Colon (tissue), 2 donors: ENCODE data around the gene SATB2.

Experiments used
- FAIRE-seq: peaks from 2 replicates; lab custom pipeline; 2012; peaks lifted over from hg19 to GRCh38; lab: Jason Lieb, UNC
- donor health status: control.
- donor health status: control.

SATB2 gene

DNA sequence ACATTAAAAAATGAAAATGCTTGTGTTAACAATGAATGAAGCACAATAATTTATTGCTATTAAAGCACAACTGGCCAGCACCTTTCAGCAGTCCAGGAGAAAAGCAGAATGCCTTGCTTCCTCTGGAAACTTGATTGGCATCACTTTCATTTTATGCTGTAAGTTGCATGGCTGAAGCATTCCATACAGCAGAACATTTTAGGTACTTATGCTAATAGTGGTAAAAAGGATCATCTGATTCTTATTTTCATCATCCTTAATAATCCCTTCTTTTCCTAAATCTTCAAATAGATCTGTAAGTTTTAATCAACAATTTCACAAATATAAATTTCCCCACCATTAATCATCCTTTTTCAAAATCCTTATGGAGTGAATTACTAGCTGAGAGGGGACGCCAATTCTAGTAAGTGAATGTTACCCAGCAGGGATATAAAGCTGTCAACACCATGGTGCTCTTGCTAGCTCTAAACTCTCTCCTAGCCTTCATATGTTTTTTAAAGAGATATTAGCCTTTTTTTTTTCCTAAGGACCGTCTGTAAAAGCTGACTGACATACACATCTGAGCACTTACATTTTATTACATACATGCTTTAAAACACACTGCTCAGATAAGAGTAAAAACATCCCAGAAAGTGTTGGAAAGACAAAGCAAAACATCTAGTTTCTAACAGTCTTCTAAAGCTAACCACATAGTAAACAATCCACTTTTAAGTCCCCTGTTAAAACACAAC lies 5.3 kb downstream of the SATB2 start:
- no peak for FAIRE-seq

- no peak for FAIRE-seq
These were observed 7.8 kb downstream of the SATB2 start for GRCh38 chr2:199449956-199450355.

GRCh38 chr2:199449455-199449854 lies 8.3 kb downstream of the SATB2 start:
- FAIRE-seq = no peak

DNA sequence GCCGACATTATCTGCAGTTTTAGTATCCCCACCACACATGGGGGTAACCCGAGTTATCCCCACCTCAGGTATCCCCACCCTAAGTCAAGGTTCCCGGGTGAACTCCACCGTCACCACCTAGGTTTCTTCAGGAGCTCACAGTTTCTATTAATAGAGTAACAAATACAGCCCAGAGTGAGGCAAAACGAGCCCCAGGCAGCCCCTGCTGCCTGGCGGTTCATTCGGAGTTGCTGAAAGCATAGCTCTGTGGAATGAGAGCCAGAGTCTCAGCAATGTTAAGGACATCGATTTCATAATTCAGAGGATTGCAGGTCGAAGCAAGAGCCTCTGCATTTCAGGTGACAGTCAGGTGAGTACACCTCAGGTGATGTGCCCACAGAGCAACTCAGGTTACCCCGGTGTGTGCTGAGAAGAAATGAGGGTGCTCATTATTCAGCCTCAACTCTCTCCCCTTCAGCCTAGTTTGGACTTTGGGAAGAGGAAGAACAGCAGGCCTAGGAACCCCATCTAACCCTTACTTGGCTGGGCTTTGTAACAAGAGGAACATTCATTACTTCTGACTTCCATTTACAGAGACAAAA lies 10.7 kb downstream of the SATB2 start:
- FAIRE-seq = no peak

- no peak for FAIRE-seq
These were observed 13.0 kb downstream of the SATB2 start for GRCh38 chr2:199444749-199445148.

DNA sequence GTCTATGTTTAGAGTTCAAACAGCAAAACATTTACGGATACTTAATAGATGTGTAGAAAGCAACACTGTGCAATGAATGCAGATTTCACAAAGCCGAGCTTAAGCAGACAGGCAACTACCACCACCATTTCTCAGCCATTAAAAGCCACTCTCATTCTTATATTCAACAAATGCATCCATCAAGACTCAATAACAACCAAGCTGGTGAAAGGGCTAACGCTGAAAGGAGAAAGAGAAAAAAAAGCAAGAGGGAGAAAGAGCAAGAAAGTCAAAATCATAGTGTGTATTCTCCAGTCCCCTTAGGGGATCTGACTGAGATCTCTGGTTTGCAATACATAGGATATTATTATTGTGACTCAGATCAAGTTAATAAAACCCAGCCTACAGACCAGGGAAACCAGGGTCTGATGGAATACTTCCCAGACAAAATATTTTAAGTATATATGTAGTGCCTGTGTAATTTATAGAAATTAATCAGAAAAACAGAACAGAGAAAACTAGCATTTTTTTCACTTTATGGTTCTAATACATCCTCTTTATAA lies 14.1 kb downstream of the SATB2 start:
- FAIRE-seq = no peak

DNA sequence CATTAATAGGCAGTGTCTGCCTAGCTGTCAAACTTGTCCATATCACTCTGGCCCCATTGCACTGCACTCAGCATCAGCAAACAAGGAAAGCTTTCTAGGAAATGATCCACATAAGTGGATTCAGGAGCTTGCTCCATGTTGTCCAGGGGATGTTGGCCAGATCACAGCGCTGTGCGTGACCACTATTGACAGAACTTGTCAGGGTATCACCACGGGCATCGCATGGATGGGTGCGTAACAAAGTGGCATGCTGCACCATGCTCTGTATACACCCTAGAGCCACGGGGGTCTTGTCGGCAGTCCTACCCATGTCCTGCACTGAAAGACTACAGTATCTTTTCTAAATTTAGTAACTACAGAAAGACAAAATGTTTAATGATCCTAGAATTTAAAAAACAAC lies 15.6 kb downstream of the SATB2 start:
- no peak for FAIRE-seq

- no peak for FAIRE-seq
These were observed 16.0 kb downstream of the SATB2 start for GRCh38 chr2:199441759-199442158.

DNA sequence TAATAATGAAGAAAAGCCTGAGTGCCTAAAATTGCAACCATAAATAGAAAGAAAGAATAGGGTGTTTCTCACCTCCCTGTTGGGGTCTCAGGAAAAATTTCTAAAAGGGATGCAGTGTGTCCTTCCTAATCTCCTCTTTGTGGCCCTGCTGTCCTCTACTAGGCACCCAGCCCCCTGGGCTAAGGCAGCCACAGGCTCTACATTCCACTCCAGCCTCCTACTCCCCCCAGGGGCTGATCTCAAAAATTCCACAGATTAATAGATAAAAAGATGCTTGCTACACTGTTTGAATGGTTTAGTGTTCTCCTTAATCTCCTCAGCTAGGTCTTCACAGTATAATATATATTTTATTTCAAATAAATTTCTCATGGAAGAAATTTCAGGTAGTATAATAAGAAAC lies 17.6 kb downstream of the SATB2 start:
- no peak for FAIRE-seq

- no peak for FAIRE-seq
These were observed 18.2 kb downstream of the SATB2 start for GRCh38 chr2:199439542-199439941.

DNA sequence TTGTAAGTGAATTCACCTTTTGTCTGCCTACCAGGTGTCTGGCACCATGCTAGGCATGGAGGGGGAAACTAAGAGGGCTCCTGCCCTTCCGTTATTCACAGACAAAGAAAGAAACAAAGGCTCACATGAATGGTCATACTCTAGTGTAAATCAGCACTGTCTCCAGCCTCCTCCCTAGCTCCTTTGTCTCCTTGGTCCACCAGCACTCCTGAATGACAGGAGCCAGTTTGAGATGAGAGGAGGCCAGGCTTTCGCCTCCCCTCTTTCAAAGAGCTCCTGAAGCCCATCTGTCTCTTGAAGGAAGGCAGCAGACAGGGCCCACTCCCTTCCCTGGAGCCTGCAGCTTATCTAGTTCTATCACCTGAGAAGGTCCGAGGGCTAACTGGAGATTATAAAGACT lies 18.7 kb downstream of the SATB2 start:
- no peak for FAIRE-seq

- FAIRE-seq = no peak
These were observed 23.2 kb downstream of the SATB2 start for GRCh38 chr2:199434555-199434954.

DNA sequence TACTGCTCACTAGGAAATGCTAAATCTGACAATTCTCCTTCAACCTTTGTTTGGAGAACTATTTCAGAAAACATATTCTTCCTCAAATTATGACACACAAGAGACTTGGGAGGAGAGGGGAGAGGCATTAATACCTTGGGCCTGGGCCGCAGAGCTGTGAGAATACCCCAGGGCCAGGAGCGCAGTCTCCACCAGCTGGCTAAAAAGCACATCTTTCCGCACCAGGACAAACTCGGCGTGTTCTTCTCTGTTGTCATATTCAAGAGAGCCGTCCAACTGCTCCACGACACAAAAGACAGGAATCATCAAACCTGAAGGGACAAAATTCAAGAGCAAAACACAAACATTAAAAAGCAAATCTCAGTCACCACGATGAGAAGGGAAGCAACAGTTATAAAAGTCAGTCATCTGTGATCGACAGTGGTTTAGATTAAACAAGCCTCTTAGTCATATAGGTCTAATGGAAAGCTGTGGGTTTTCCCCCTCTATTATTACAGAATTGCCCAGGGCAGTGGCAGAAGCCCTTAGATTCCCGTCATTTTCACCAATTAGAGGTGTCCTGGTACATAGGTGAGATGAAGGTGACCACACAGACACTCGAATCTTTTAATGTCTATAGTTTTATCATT lies 24.4 kb downstream of the SATB2 start:
- no peak for FAIRE-seq

GRCh38 chr2:199431746-199432213 lies 26.0 kb downstream of the SATB2 start:
- no peak for FAIRE-seq

DNA sequence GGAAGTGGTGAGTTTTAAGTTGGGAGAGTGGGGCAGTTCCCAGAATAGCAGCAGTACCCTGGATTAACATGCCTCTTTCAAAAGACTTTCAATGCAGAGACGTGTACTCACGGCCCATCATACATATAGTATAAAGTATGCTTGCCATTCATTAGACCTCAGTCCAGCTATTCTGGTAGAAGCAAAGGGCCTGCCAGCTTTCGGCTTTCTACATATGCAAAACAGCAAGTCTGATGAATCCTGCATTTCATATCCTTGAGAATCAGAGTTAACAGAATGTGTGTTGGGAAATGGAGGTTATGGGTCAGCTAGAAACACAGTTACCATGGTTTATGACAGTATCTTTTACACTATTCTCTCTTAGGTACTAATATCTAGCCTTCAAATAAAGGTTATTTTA lies 27.5 kb downstream of the SATB2 start:
- FAIRE-seq = no peak

- FAIRE-seq = no peak
These were observed 29.4 kb downstream of the SATB2 start for GRCh38 chr2:199428291-199428690.

DNA sequence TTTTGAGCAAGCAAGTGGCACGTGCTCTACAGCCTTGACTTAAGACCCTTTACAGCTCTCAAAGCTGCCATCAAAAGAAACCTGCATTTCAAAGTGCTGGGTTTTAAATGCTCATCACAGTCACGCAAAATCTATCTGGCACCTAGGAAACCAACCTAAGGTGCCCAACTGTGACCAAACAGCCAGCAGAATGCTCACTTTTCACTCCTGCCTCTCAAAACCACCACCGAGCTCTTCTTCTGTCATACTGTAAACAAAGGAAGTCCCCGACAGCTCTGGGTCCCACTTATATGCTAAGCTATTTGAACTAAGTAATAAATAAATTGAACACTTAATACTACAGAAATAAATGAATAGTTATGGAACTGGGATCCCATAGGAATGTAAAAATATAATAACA lies 33.6 kb downstream of the SATB2 start:
- no peak for FAIRE-seq

GRCh38 chr2:199419428-199419827 lies 38.3 kb downstream of the SATB2 start:
- FAIRE-seq = no peak

GRCh38 chr2:199414465-199414864 lies 43.3 kb downstream of the SATB2 start:
- FAIRE-seq = no peak

DNA sequence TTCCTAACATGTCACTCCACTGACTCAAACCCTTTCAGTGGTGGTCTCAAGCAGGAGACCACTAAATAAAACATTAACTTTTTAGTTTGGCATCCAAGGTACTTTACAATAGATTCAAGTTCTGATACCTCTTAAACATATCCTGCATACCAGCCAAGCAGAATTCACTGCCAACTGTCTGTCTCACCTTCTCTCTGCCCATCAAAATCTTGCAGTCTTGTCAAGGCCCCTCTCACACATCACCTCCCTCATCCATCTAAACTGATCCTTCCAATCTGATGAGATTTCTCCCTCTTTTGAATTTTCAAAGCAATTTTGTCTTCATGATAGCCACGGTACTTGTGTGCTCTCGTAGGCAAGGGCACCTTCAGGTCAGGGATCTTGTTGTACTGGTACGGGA lies 43.7 kb downstream of the SATB2 start:
- FAIRE-seq = no peak

- FAIRE-seq = no peak
These were observed 47.8 kb downstream of the SATB2 start for GRCh38 chr2:199409759-199410529.

- FAIRE-seq = no peak
These were observed 50.3 kb downstream of the SATB2 start for GRCh38 chr2:199407421-199407820.

GRCh38 chr2:199405241-199405640 lies 52.5 kb downstream of the SATB2 start:
- FAIRE-seq = no peak
